HG03460 (cell line): Measurements from ENCODE around the gene KCNJ15.
"Not testable (repeated sequence)": the region's sequence is repeated elsewhere in the genome, so short reads cannot be mapped to it uniquely, and the experiment has no call there.

Source experiments
- ATAC-seq: cut with Tn5 transposase; IDR thresholded peaks from one replicate; pipeline ENCODE4 v1.9.1; 2021; ENCODE audit not compliant: unreplicated experiment

The KCNJ15 gene

GRCh38 chr21:38256599-38257302, at the start of gene KCNJ15:
TSS of gene KCNJ15 (plus strand) at chr21:38256991. CDS start at chr21:38299262, 42,271 bp downstream.
- ATAC-seq: no peak

GRCh38 chr21:38208118-38208517, 48.7 kb upstream of the KCNJ15 start:
- no peak for ATAC-seq

- no peak for ATAC-seq
Observed at GRCh38 chr21:38211321-38211720, 45.5 kb upstream of the KCNJ15 start.

- ATAC-seq: no peak
Observed at GRCh38 chr21:38212706-38213105, 44.1 kb upstream of the KCNJ15 start.

GRCh38 chr21:38219049-38219628, 37.7 kb upstream of the KCNJ15 start:
- no peak for ATAC-seq

GRCh38 chr21:38220270-38220737, 36.5 kb upstream of the KCNJ15 start:
- ATAC-seq: no peak

- ATAC-seq: peak; percentile 79
Observed at GRCh38 chr21:38221594-38221993, 35.2 kb upstream of the KCNJ15 start.

GRCh38 chr21:38223893-38224540, 32.8 kb upstream of the KCNJ15 start:
- ATAC-seq: no peak

GRCh38 chr21:38227401-38227800, 29.4 kb upstream of the KCNJ15 start:
- no peak for ATAC-seq

- no peak for ATAC-seq
Observed at GRCh38 chr21:38228115-38228514, 28.7 kb upstream of the KCNJ15 start.

- no peak for ATAC-seq
Observed at GRCh38 chr21:38228537-38228936, 28.3 kb upstream of the KCNJ15 start.

GRCh38 chr21:38229260-38229877, 27.4 kb upstream of the KCNJ15 start:
- no peak for ATAC-seq

GRCh38 chr21:38234395-38235142, 22.2 kb upstream of the KCNJ15 start:
- ATAC-seq: no peak

GRCh38 chr21:38235251-38235650, 21.5 kb upstream of the KCNJ15 start:
- not testable (repeated sequence) for ATAC-seq

- no peak for ATAC-seq
Observed at GRCh38 chr21:38236232-38236631, 20.6 kb upstream of the KCNJ15 start.

GRCh38 chr21:38239672-38240071, 17.1 kb upstream of the KCNJ15 start:
- no peak for ATAC-seq

- no peak for ATAC-seq
Observed at GRCh38 chr21:38240129-38240528, 16.7 kb upstream of the KCNJ15 start.

- no peak for ATAC-seq
Observed at GRCh38 chr21:38241029-38241740, 15.6 kb upstream of the KCNJ15 start.

GRCh38 chr21:38242061-38242460, 14.7 kb upstream of the KCNJ15 start:
- ATAC-seq: no peak

GRCh38 chr21:38243732-38244406, 12.9 kb upstream of the KCNJ15 start:
- ATAC-seq: no peak
